SU-DHL-6 (cell line): Measurements from ENCODE around the gene CDH23.

Experiments
- EZH2phosphoT487 ChIP-seq: fragments of 200-600 bp; sonication (generic), shearing (Covaris generic); conservative IDR thresholded peaks from 2 replicates; pipeline ENCODE4 v1.6.1; 2018; ENCODE audit warnings: mild to moderate bottlenecking, antibody characterized with exemption, low read length, moderate library complexity, mixed read lengths
- TF ChIP-seq, protein P1 (sequence below): fragments of 200-600 bp; sonication (generic); IDR thresholded peaks from one replicate; pipeline ENCODE4 v1.5.1; 2017; ENCODE audit warnings: antibody characterized with exemption, mild to moderate bottlenecking, low read length, moderate library complexity; ENCODE audit not compliant: insufficient read depth, poor library complexity, severe bottlenecking

- TF ChIP-seq, protein P1, sequence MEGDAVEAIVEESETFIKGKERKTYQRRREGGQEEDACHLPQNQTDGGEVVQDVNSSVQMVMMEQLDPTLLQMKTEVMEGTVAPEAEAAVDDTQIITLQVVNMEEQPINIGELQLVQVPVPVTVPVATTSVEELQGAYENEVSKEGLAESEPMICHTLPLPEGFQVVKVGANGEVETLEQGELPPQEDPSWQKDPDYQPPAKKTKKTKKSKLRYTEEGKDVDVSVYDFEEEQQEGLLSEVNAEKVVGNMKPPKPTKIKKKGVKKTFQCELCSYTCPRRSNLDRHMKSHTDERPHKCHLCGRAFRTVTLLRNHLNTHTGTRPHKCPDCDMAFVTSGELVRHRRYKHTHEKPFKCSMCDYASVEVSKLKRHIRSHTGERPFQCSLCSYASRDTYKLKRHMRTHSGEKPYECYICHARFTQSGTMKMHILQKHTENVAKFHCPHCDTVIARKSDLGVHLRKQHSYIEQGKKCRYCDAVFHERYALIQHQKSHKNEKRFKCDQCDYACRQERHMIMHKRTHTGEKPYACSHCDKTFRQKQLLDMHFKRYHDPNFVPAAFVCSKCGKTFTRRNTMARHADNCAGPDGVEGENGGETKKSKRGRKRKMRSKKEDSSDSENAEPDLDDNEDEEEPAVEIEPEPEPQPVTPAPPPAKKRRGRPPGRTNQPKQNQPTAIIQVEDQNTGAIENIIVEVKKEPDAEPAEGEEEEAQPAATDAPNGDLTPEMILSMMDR = no peak
- TF ChIP-seq EZH2phosphoT487 = no peak
Measured at GRCh38 chr10:71729161-71729636, 332.5 kb downstream of the CDH23 start.
